K562 (cell line): Measurements from ENCODE around the gene SRSF11. TPM values are rescaled to one million over a fixed set of nuclear protein-coding genes. Genes with fewer than 3 reads are reported as not detected.

Experiments used
- ATAC-seq: fragments of 200-7000 bp; cut with Tn5 transposase; 3 replicates; pipeline ENCODE4 v1.9.1; 2020; ENCODE audit warnings: moderate library complexity
- BruUV-seq: library from RNA; stranded (reverse); fragments of 400-500 nt; replicated peaks from 2 replicates; lab custom pipeline; 2021; lab: Mats Ljungman, UMichigan
- CTCF ChIA-PET: fragments of 300-600 bp; formaldehyde crosslinking; extraction: SDS; loops from one replicate; lab custom pipeline; 2021; ENCODE audit warnings: low intra/inter-chr PET ratio; lab: Yijun Ruan, JAX
- POLR2A ChIA-PET: fragments of 300-600, 350-650 bp; sonication (Branson Sonifier 250); formaldehyde crosslinking; extraction: SDS; loops from one replicate; lab custom pipeline; 2021; ENCODE audit warnings: antibody characterized with exemption, inconsistent platforms; lab: Yijun Ruan, JAX
- DNase-seq, 4 experiments: peaks; one replicate each; pipeline versions ENCODE4 v3.0.0 to v3.0.0-alpha.2; 2011 to 2018; ENCODE audit warnings: low spot score in 3 of 4, mixed read lengths in 3 of 4; ENCODE audit errors: extremely low read depth in 1 of 4
- FAIRE-seq: peaks from 2 replicates; lab custom pipeline; 2011; peaks lifted over from hg19 to GRCh38; lab: Jason Lieb, UNC
- H2AFZ ChIP-seq: 2 replicates; pipeline ENCODE4 v1.6.0; 2011; ENCODE audit warnings: low read depth, low read length, control low read depth, inconsistent platforms
- H3K27ac ChIP-seq: fragments of 200-600 bp; 3 replicates; pipeline ENCODE4 v1.8.0; 2011; ENCODE audit warnings: low read depth, mild to moderate bottlenecking, control low read depth, inconsistent platforms, low read length, moderate library complexity, mixed read lengths; ENCODE audit errors: extremely low read depth
- H3K27me3 ChIP-seq, 2 experiments: fragments of 300-600 bp in 1 of 2; 2 replicates in 1 of 2; 3 replicates in 1 of 2; pipeline versions ENCODE4 v1.6.0 to v1.8.0; 2011; ENCODE audit warnings: inconsistent platforms in 2 of 2, low read length in 2 of 2, mild to moderate bottlenecking in 1 of 2, mixed read lengths in 1 of 2, moderate library complexity in 1 of 2; ENCODE audit not compliant: control insufficient read depth in 2 of 2, insufficient read depth in 2 of 2
- H3K36me3 ChIP-seq: fragments of 300-600 bp; 3 replicates; pipeline ENCODE4 v1.8.0; 2011; ENCODE audit warnings: mild to moderate bottlenecking, low read length, inconsistent platforms; ENCODE audit not compliant: control insufficient read depth, insufficient read depth
- H3K4me1 ChIP-seq, 2 experiments: fragments of 200-600 bp in 1 of 2; replicated peaks in 1 of 2; 2 replicates in 1 of 2; 3 replicates in 1 of 2; pipeline versions ENCODE4 v1.5.1 to v1.8.0; 2011; ENCODE audit warnings: inconsistent platforms in 2 of 2, low read length in 2 of 2, mild to moderate bottlenecking in 1 of 2, mixed read lengths in 1 of 2, moderate library complexity in 1 of 2; ENCODE audit not compliant: control insufficient read depth in 2 of 2, insufficient read depth in 2 of 2
- H3K4me2 ChIP-seq: 2 replicates; pipeline ENCODE4 v1.6.1; 2011; ENCODE audit warnings: low read length, control low read depth, inconsistent platforms, mixed read lengths; ENCODE audit not compliant: insufficient read depth
- H3K4me3 ChIP-seq: fragments of 200-600 bp; sonication (generic), shearing (Covaris generic); 2 replicates; pipeline ENCODE4 v1.5.1; 2016; ENCODE audit warnings: control low read depth, inconsistent platforms
- H3K79me2 ChIP-seq: fragments of 200-600 bp; 3 replicates; pipeline ENCODE4 v1.8.0; 2011; ENCODE audit warnings: low read length, inconsistent platforms; ENCODE audit not compliant: control insufficient read depth, insufficient read depth
- H3K9ac ChIP-seq, 2 experiments: 2 replicates each; pipeline versions ENCODE4 v1.6.0 to v1.6.1; 2011; ENCODE audit warnings: low read depth in 2 of 2, low read length in 2 of 2, control low read depth in 1 of 2, inconsistent platforms in 1 of 2, mild to moderate bottlenecking in 1 of 2, mixed read lengths in 1 of 2; ENCODE audit not compliant: insufficient read depth in 1 of 2
- H3K9me1 ChIP-seq: one replicate; pipeline ENCODE4 v1.6.0; 2011; ENCODE audit warnings: inconsistent platforms, mild to moderate bottlenecking, low read length, moderate library complexity; ENCODE audit not compliant: control insufficient read depth, insufficient read depth
- H3K9me3 ChIP-seq: replicated peaks from 2 replicates; pipeline ENCODE4 v1.5.1; 2011; ENCODE audit warnings: low read depth, low read length, inconsistent platforms; ENCODE audit not compliant: control insufficient read depth, insufficient read depth
- H4K20me1 ChIP-seq: replicated peaks from 2 replicates; pipeline ENCODE4 v1.6.1; 2011; ENCODE audit warnings: low read length, inconsistent platforms, mixed read lengths; ENCODE audit not compliant: control insufficient read depth, insufficient read depth
- ATF2 ChIP-seq: sonication (generic); formaldehyde crosslinking; IDR thresholded peaks from 2 replicates; pipeline ENCODE4 v1.8.1; 2022; ENCODE audit warnings: missing genetic modification reagents
- ATF7 ChIP-seq: fragments of 450-650 bp; IDR thresholded peaks from 2 replicates; pipeline ENCODE4 v1.7.1; 2014; ENCODE audit warnings: mild to moderate bottlenecking, moderate library complexity
- BCL6 ChIP-seq: fragments of 250-450 bp; sonication (Bioruptor Pico); IDR thresholded peaks from 2 replicates; pipeline ENCODE4 v1.4.0; 2020
- CHD2 ChIP-seq: IDR thresholded peaks from 2 replicates; pipeline ENCODE4 v1.6.1; 2011; ENCODE audit warnings: low read depth, low read length
- JUND ChIP-seq, 2 experiments: IDR thresholded peaks; 2 replicates in 1 of 2; 3 replicates in 1 of 2; pipeline ENCODE4 v1.6.1; 2011; ENCODE audit warnings: borderline replicate concordance in 2 of 2, low read depth in 2 of 2, low read length in 2 of 2, improper control_type of control experiment in 1 of 2, missing biosample characterization in 1 of 2, missing genetic modification characterization in 1 of 2, missing genetic modification reagents in 1 of 2
- KAT8 ChIP-seq: fragments of 450-650 bp; IDR thresholded peaks from 2 replicates; pipeline ENCODE4 v1.6.1; 2016; ENCODE audit warnings: low read depth, mild to moderate bottlenecking
- YY1 ChIP-seq, 3 experiments: IDR thresholded peaks; 2 replicates each; pipeline ENCODE4 v1.6.1; 2011; ENCODE audit warnings: low read length in 2 of 3, mild to moderate bottlenecking in 2 of 3, moderate library complexity in 2 of 3, borderline replicate concordance in 1 of 3, control low read depth in 1 of 3, low read depth in 1 of 3; ENCODE audit not compliant: insufficient read depth in 3 of 3, insufficient replicate concordance in 2 of 3, control insufficient read depth in 1 of 3, insufficient read length in 1 of 3; ENCODE audit errors: extremely low read depth in 1 of 3
- ZNF507 ChIP-seq: conservative IDR thresholded peaks from 2 replicates; pipeline ENCODE4 v1.6.1; 2017; ENCODE audit warnings: missing genetic modification characterization, missing compliant biosample characterization
- ZNF766 ChIP-seq: fragments of 200-800 bp; sonication (Bioruptor generic); conservative IDR thresholded peaks from 2 replicates; pipeline ENCODE4 v1.6.1; 2016; ENCODE audit warnings: missing genetic modification characterization, missing compliant biosample characterization
- WGBS: fragments of 100-300 bp; shearing (Covaris generic); methylation state at CpG from one replicate; pipeline ENCODE4 v1.1.6; 2016; ENCODE audit warnings: low coverage, mixed read lengths; ENCODE audit not compliant: insufficient coverage; ENCODE audit errors: missing lambda C conversion rate; 5-methylcytosine and 5-hydroxymethylcytosine counted together
- in situ Hi-C: fragments of 300-500 bp; cut with MboI; formaldehyde crosslinking; loops from 4 replicates; pipeline ENCODE4 v1.15.0; 2018; ENCODE audit warnings: inconsistent platforms, mixed read lengths
- intact Hi-C: fragments of 100-400 bp; cut with micrococcal nuclease; formaldehyde crosslinking; loops from 2 replicates; pipeline ENCODE4 v1.14.2; 2022
- polyA plus RNA-seq, 8 experiments: library from polyadenylated mRNA; depleted of rRNA in 4 of 8; stranded (reverse) in 5 of 8; unstranded in 3 of 8; fragments of >200 nt; fragmentation: Nextera tagmentation in 2 of 8; fragmentation: Illumina TruSeq in 1 of 8; extraction: Ambion mirVana in 2 of 8; extraction: Trizol in 1 of 8; gene quantifications; 2 replicates each; pipeline versions ENCODE4 v1.2.1 to v1.2.3, GENCODE V29; 2011 to 2014; ENCODE audit warnings: inconsistent platforms in 1 of 8, missing spikeins in 1 of 8
- total RNA-seq, 7 experiments: library from RNA; depleted of rRNA in 6 of 7; stranded (reverse); fragments of >200 nt in 6 of 7; fragmentation: Illumina TruSeq in 2 of 7; extraction: Trizol in 2 of 7; gene quantifications; 2 replicates each; pipeline versions ENCODE4 v1.2.1 to v1.2.3, GENCODE V29; 2011 to 2021; ENCODE audit warnings: low replicate concordance in 1 of 7
- TF ChIP-seq, protein P1 (sequence below): fragments of 450-650 bp; formaldehyde crosslinking; IDR thresholded peaks from 2 replicates; pipeline ENCODE4 v1.4.0; 2020; ENCODE audit warnings: mild to moderate bottlenecking, moderate library complexity
- TF ChIP-seq, protein P2 (sequence below): fragments of 250-450 bp; sonication (Bioruptor Pico); IDR thresholded peaks from 2 replicates; pipeline ENCODE4 v1.4.0; 2020; ENCODE audit warnings: mild to moderate bottlenecking

SRSF11 gene
- total and polyA plus RNA-seq, 9 of the 15 experiments (the other 6 are each of a cell fraction or from before 2014, with no cell fraction given): 76.9 to 418 (median 190) TPM

- no peaks in the 10 kb centered on the region for H3K27me3 ChIP-seq
- peaks cover 94% of the 10 kb centered on the region for H3K36me3 ChIP-seq
- no peaks in the 10 kb centered on the region for H3K9me3 ChIP-seq
- H3K4me2 ChIP-seq: no peak overlapping the region
- no peak overlapping the region for H3K4me3 ChIP-seq
- H3K79me2 ChIP-seq: no peaks in the 10 kb centered on the region
- H3K9me1 ChIP-seq: no peaks in the 10 kb centered on the region
- FAIRE-seq (no peak), ATAC-seq (no peak), DNase-seq (no peak)
- no peak overlapping the region for H3K9ac ChIP-seq
- ChIA-PET POLR2A (interaction anchor here (0.6 to 1.4 kb wide), 3 partner anchors 10 to 162 kb away, joined by 3 to 4 read pairs (median 3); partner anchors contain the start of gene CTH), CTCF (no interaction called here)
- H3K4me1 ChIP-seq: no peaks in the 10 kb centered on the region
- 84% methylated on average over 4 of the region's 4 CpGs for WGBS
- no TSS peak for BruUV-seq
- H2AFZ ChIP-seq: no peak overlapping the region
- TF ChIP-seq ZNF766 (CRISPR knock-in tag) (no peak), ATF2 (CRISPR knock-in tag) (no peak), ZNF507 (no peak), CHD2 (no peak), ATF7 (no peak), JUND (IDR thresholded peaks at IDR 0.05; ENCODE audit: borderline replicate concordance, low read depth, low read length) (no peak), JUND (tag; IDR thresholded peaks at IDR 0.05; ENCODE audit: borderline replicate concordance, low read depth, low read length) (no peak), BCL6 (CRISPR knock-in tag) (no peak), YY1 (IDR thresholded peaks at IDR 0.05; ENCODE audit: borderline replicate concordance in 1 of 3, control insufficient read depth in 1 of 3, extremely low read depth in 1 of 3, insufficient read depth in 3 of 3, insufficient read length in 1 of 3, insufficient replicate concordance in 2 of 3, low read depth in 1 of 3, low read length in 2 of 3) (no peak), KAT8 (no peak)
- TF ChIP-seq, protein P1, sequence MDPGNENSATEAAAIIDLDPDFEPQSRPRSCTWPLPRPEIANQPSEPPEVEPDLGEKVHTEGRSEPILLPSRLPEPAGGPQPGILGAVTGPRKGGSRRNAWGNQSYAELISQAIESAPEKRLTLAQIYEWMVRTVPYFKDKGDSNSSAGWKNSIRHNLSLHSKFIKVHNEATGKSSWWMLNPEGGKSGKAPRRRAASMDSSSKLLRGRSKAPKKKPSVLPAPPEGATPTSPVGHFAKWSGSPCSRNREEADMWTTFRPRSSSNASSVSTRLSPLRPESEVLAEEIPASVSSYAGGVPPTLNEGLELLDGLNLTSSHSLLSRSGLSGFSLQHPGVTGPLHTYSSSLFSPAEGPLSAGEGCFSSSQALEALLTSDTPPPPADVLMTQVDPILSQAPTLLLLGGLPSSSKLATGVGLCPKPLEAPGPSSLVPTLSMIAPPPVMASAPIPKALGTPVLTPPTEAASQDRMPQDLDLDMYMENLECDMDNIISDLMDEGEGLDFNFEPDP (CRISPR knock-in tag): no peak
- TF ChIP-seq, protein P2, sequence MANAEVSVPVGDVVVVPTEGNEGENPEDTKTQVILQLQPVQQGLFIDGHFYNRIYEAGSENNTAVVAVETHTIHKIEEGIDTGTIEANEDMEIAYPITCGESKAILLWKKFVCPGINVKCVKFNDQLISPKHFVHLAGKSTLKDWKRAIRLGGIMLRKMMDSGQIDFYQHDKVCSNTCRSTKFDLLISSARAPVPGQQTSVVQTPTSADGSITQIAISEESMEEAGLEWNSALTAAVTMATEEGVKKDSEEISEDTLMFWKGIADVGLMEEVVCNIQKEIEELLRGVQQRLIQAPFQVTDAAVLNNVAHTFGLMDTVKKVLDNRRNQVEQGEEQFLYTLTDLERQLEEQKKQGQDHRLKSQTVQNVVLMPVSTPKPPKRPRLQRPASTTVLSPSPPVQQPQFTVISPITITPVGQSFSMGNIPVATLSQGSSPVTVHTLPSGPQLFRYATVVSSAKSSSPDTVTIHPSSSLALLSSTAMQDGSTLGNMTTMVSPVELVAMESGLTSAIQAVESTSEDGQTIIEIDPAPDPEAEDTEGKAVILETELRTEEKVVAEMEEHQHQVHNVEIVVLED (CRISPR knock-in tag): no peak
- H4K20me1 ChIP-seq: no peaks in the 10 kb centered on the region
- intact Hi-C loops (no loop called here), in situ Hi-C loops (no loop called here)
- no peak overlapping the region for H3K27ac ChIP-seq
These were observed 27.5 kb downstream of the SRSF11 start for GRCh38 chr1:70248729-70249128.
